Subcutaneous adipose tissue (tissue), 4 donors: ENCODE data around the gene SPI1. TPM values are rescaled to one million over a fixed set of nuclear protein-coding genes. Genes with fewer than 3 reads are reported as not detected.

Source experiments
- total RNA-seq, 4 donors: library from RNA; depleted of rRNA; stranded (reverse); fragments of >200 nt; gene quantifications; one replicate each; pipeline ENCODE4 v1.1.0, GENCODE V29; 2016
- TF ChIP-seq, protein P1 (sequence below): fragments of 450-650 bp; IDR thresholded peaks from one replicate; pipeline ENCODE4 v1.5.1; 2016; ENCODE audit warnings: low read depth, mild to moderate bottlenecking, control low read depth, antibody characterized with exemption, moderate library complexity

The SPI1 gene
- total RNA-seq, 4 donors from 2014 or later = 20.3 to 92.3 (median 32.6) TPM

GRCh38 chr11:47415091-47415854 is 36.9 kb upstream of the SPI1 start:
- TF ChIP-seq, protein P1, sequence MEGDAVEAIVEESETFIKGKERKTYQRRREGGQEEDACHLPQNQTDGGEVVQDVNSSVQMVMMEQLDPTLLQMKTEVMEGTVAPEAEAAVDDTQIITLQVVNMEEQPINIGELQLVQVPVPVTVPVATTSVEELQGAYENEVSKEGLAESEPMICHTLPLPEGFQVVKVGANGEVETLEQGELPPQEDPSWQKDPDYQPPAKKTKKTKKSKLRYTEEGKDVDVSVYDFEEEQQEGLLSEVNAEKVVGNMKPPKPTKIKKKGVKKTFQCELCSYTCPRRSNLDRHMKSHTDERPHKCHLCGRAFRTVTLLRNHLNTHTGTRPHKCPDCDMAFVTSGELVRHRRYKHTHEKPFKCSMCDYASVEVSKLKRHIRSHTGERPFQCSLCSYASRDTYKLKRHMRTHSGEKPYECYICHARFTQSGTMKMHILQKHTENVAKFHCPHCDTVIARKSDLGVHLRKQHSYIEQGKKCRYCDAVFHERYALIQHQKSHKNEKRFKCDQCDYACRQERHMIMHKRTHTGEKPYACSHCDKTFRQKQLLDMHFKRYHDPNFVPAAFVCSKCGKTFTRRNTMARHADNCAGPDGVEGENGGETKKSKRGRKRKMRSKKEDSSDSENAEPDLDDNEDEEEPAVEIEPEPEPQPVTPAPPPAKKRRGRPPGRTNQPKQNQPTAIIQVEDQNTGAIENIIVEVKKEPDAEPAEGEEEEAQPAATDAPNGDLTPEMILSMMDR = no peak

- TF ChIP-seq, protein P1 = no peak
Measured at GRCh38 chr11:47414685-47415070, 36.3 kb upstream of the SPI1 start.

DNA sequence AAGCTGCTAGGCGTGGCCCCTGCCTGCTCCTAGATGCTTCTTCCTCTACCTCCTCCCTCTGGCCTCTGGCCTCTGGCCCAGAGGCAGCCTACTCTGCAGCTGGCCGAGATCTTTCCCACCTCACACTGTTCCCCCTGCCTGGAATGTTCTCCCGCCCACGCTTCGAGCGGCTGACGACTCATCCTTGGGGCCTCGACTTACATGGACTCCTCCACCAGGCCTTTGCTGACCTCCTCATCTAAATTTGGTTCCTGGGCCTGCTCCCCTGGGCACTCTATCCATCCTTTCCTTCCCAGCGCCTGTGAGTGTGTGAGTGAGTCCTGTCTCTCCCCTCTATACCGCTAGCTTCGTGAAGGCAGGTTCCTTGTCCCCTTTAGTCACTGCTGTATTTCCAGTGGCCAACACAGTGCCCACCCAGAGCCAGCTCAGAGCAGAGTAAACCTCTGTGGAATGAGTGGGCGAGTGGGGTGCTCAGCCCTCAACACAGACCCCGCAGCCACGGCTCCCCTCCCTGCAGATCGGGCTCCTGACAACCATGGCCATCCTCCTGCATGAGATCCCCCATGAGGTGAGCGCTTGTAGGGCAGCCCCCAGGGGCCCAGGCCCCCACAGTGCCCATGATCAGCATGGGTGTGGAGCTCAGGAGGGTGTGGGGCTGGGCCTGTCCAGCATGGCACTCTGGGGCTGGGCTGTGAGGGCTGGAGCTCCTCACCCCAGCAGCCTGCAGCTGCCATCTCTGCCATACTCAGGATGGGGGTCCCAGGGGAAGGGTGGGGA is 35.7 kb upstream of the SPI1 start:
- TF ChIP-seq, protein P1 = no peak

DNA sequence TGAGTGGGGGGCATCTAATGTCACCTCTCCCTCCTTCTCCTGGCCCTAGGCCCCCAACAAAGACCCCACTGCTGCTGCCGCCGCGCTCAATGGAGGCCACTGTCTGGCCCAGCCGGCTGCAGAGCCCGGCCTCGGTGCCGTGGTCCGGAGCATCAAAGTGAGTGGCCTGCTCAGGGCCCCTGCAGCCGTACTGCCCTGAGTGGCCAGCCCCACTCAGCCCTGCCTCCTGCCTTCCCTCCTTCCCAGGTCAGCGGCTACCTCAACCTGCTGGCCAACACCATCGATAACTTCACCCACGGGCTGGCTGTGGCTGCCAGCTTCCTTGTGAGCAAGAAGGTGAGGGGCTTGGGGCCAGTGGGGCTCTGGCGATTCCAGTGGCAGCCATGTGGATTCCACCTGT is 35.0 kb upstream of the SPI1 start:
- TF ChIP-seq, protein P1 = no peak

DNA sequence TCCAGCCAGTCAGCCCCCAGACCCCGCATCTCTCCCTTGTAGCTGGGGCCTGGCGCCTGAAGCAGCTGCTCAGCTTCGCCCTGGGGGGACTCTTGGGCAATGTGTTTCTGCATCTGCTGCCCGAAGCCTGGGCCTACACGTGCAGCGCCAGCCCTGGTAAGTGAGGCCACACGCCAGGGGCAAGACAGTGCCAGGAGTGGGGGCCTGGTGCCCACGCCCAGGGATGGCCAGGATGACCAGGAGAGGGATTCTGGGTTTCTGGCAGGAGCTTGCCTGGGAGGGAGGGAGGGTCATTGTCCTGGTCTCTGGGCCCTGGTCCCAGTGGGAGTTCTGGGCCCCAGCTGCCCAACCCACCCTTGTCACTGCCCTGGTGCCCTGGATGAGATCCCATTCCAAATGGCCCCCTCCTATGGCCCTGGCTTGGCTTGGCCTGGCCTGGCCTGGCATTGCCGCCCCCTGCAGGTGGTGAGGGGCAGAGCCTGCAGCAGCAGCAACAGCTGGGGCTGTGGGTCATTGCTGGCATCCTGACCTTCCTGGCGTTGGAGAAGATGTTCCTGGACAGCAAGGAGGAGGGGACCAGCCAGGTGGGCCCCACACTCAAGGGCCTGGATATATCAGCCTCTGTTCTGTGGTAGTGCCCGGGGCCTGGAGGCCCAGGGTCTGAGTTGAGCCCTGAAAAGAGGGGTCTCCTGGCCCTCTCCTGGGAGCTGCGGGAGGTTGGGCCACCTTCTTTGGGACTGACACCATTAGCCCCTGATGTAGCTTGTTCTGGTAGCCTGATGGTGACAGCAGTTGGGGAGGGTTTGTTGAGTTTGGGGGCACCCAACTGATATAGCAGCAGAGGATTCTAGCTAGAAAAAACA is 33.8 kb upstream of the SPI1 start:
- TF ChIP-seq, protein P1 = no peak

- TF ChIP-seq, protein P1 = no peak
Measured at GRCh38 chr11:47410370-47411264, 32.3 kb upstream of the SPI1 start.
